Endometrial microvascular endothelial cells (primary cell): ENCODE results near the gene CATSPERB. TPM values are rescaled to one million over a fixed set of nuclear protein-coding genes. Genes with fewer than 3 reads are reported as not detected.
"Not testable (repeated sequence)": the region's sequence is repeated elsewhere in the genome, so short reads cannot be mapped to it uniquely, and the experiment has no call there.

Experiments
- in situ Hi-C: cut with HindIII; loops from 2 replicates; pipeline ENCODE4 v1.10.0; 2017; ENCODE audit warnings: low sequenced_read_pairs, low pct_unique_long_range_greater_than_20kb; ENCODE audit errors: inconsistent ontology term
- total RNA-seq: library from RNA; depleted of rRNA; stranded (reverse); fragments of >200 nt; gene quantifications from one replicate; pipeline ENCODE4 v1.2.3, GENCODE V29; 2015; ENCODE audit errors: inconsistent ontology term

The CATSPERB gene
- total RNA-seq, 1 donor from 2014 or later, result not detected

- in situ Hi-C loops, result no loop called here
These were observed 125.0 kb downstream of the CATSPERB start for GRCh38 chr14:91606851-91607250.

- in situ Hi-C loops, result not testable (repeated sequence)
These were observed 127.3 kb downstream of the CATSPERB start for GRCh38 chr14:91604611-91605010.

- in situ Hi-C loops, result no loop called here
These were observed 131.9 kb downstream of the CATSPERB start for GRCh38 chr14:91599994-91600393.

GRCh38 chr14:91595736-91596135 is 136.2 kb downstream of the CATSPERB start:
- in situ Hi-C loops, result no loop called here

- in situ Hi-C loops, result not testable (repeated sequence)
These were observed 137.9 kb downstream of the CATSPERB start for GRCh38 chr14:91593957-91594356.

- in situ Hi-C loops, result no loop called here
These were observed 145.5 kb downstream of the CATSPERB start for GRCh38 chr14:91586410-91586809.

GRCh38 chr14:91585856-91586255 is 146.0 kb downstream of the CATSPERB start:
- in situ Hi-C loops, result no loop called here

GRCh38 chr14:91582761-91583160 is 149.1 kb downstream of the CATSPERB start:
- in situ Hi-C loops, result no loop called here

GRCh38 chr14:91580876-91581577 is 150.9 kb downstream of the CATSPERB start:
- in situ Hi-C loops, result no loop called here

- in situ Hi-C loops, result no loop called here
These were observed 154.2 kb downstream of the CATSPERB start for GRCh38 chr14:91577632-91578233.

- in situ Hi-C loops, result no loop called here
These were observed 156.2 kb downstream of the CATSPERB start for GRCh38 chr14:91575469-91576208.

- in situ Hi-C loops, result no loop called here
These were observed 157.7 kb downstream of the CATSPERB start for GRCh38 chr14:91573894-91574837.

- in situ Hi-C loops, result no loop called here
These were observed 158.4 kb downstream of the CATSPERB start for GRCh38 chr14:91573528-91573893.

- in situ Hi-C loops, result no loop called here
These were observed 161.9 kb downstream of the CATSPERB start for GRCh38 chr14:91570021-91570420.

- in situ Hi-C loops, result no loop called here
These were observed 162.6 kb downstream of the CATSPERB start for GRCh38 chr14:91569301-91569700.

GRCh38 chr14:91568626-91569025 is 163.3 kb downstream of the CATSPERB start:
- in situ Hi-C loops, result no loop called here

- in situ Hi-C loops, result not testable (repeated sequence)
These were observed 164.1 kb downstream of the CATSPERB start for GRCh38 chr14:91567827-91568226.

GRCh38 chr14:91555531-91555930 is 176.4 kb downstream of the CATSPERB start:
- in situ Hi-C loops, result no loop called here
